Measurements from ENCODE around the gene HIRA. TPM values are rescaled to one million over a fixed set of nuclear protein-coding genes. Genes with fewer than 3 reads are reported as not detected.
A peak's percentile ranks its signal among the peaks of the same experiment; 100 is the strongest.

Gene HIRA
- polyA plus RNA-seq, 3 donors, result 1.8 to 20.7 (median 2.6) TPM

DNA sequence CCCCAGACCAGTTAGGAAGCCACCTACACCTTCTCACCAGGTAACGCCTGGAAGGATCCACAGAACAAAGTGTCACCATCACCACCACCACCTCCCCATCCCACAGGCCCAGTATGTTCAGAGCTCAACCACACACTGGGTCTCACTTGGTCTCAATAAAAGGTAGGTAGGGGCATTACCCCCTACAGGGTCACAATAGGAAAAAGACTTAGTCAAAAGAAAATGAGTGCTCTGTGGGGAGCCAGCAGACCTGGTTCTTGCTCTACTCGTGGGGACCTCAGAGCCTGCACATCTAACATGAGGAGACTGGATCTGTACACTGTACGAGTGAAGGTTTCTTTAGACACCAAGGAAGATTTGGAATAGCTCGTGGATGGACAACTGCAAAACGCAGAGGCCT is 49.3 kb downstream of the HIRA start:
- Histone ChIP-seq H4K20me1 (ENCODE audit: insufficient read depth, low read length) (peaks cover 3% of the 10 kb centered on the region), H3K9me3 (replicated peaks in 1 of 2; ENCODE audit: control insufficient read depth in 1 of 2, insufficient read depth in 1 of 2, low read length in 2 of 2) (no peaks in the 10 kb centered on the region), H3K4me2 (replicated peaks; ENCODE audit: extremely low read depth, low read length, poor library complexity, severe bottlenecking) (no peak overlapping the region), H3K4me3 (replicated peaks in 1 of 3; ENCODE audit: low read depth in 2 of 3, low read length in 3 of 3) (no peak overlapping the region), H3K27me3 (ENCODE audit: control insufficient read depth in 2 of 2, insufficient read depth in 2 of 2, low read length in 2 of 2) (no peaks in the 10 kb centered on the region), H3K79me2 (ENCODE audit: insufficient read depth, low read length) (no peaks in the 10 kb centered on the region), H3K36me3 (replicated peaks in 1 of 2; ENCODE audit: control insufficient read depth in 1 of 2, insufficient read depth in 2 of 2, low read length in 2 of 2) (peaks cover 75 to 96% of the 10 kb centered on the region in 2 donors), H3K4me1 (ENCODE audit: control insufficient read depth in 1 of 2, insufficient read depth in 2 of 2, low read length in 2 of 2) (no peaks in the 10 kb centered on the region), H3K27ac (ENCODE audit: low read depth in 1 of 2, low read length in 2 of 2) (no peak overlapping the region), H2AFZ (ENCODE audit: insufficient read depth, low read depth, low read length, poor library complexity, severe bottlenecking) (no peak overlapping the region), H3K9ac (ENCODE audit: insufficient read depth, low read length, poor library complexity, severe bottlenecking) (no peak overlapping the region)
- H3K4me1 Mint-ChIP-seq, result no peaks in the 10 kb centered on the region
- DNase-seq, result no peak
- 100% methylated on average over 4 of the region's 5 CpGs for WGBS (ENCODE audit: insufficient coverage)
- peaks cover 71 to 89% of the 10 kb centered on the region in 2 donors for H3K36me3 Mint-ChIP-seq
- no peaks in the 10 kb centered on the region for H3K27me3 Mint-ChIP-seq (ENCODE audit: low read depth in 3 of 3)
- no peaks in the 10 kb centered on the region for H3K9me3 Mint-ChIP-seq
- peak overlapping the region in 1 of 7 donors; percentile 10 for H3K27ac Mint-ChIP-seq
- intact Hi-C loops (cut with micrococcal nuclease), result no loop called here
- TF ChIP-seq, protein P1, sequence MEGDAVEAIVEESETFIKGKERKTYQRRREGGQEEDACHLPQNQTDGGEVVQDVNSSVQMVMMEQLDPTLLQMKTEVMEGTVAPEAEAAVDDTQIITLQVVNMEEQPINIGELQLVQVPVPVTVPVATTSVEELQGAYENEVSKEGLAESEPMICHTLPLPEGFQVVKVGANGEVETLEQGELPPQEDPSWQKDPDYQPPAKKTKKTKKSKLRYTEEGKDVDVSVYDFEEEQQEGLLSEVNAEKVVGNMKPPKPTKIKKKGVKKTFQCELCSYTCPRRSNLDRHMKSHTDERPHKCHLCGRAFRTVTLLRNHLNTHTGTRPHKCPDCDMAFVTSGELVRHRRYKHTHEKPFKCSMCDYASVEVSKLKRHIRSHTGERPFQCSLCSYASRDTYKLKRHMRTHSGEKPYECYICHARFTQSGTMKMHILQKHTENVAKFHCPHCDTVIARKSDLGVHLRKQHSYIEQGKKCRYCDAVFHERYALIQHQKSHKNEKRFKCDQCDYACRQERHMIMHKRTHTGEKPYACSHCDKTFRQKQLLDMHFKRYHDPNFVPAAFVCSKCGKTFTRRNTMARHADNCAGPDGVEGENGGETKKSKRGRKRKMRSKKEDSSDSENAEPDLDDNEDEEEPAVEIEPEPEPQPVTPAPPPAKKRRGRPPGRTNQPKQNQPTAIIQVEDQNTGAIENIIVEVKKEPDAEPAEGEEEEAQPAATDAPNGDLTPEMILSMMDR (IDR thresholded peaks at IDR 0.05), result no peak
- H3K4me3 Mint-ChIP-seq, result no peak overlapping the region

DNA sequence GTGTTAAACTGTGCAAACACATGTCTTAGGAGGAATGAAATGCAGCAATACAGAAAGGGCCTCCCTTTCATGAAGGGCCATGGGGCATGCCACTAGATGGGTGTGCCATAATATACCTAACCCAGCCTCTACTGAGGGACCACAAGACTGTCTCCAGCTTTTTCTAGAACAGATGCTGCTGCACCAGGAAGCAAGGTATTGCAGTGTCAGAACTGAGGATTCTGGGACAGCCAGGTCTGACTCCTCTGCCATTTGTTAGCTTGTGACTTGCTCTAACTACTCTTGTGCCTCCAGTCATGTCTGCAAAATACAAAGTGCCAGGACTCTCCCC is 53.2 kb downstream of the HIRA start:
- Mint-ChIP-seq H3K27ac (no peak overlapping the region), H3K36me3 (peaks cover 73 to 89% of the 10 kb centered on the region in 2 donors), H3K27me3 (ENCODE audit: low read depth in 3 of 3) (no peaks in the 10 kb centered on the region), H3K9me3 (peaks cover 0 to 2% (median 0%) of the 10 kb centered on the region in 7 donors), H3K4me3 (no peak overlapping the region), H3K4me1 (no peaks in the 10 kb centered on the region)
- Histone ChIP-seq H2AFZ (ENCODE audit: insufficient read depth, low read depth, low read length, poor library complexity, severe bottlenecking) (no peak overlapping the region), H3K4me1 (ENCODE audit: control insufficient read depth in 1 of 2, insufficient read depth in 2 of 2, low read length in 2 of 2) (no peaks in the 10 kb centered on the region), H3K4me2 (replicated peaks; ENCODE audit: extremely low read depth, low read length, poor library complexity, severe bottlenecking) (no peak overlapping the region), H3K9ac (ENCODE audit: insufficient read depth, low read length, poor library complexity, severe bottlenecking) (no peak overlapping the region), H3K79me2 (ENCODE audit: insufficient read depth, low read length) (no peaks in the 10 kb centered on the region), H3K36me3 (replicated peaks in 1 of 2; ENCODE audit: control insufficient read depth in 1 of 2, insufficient read depth in 2 of 2, low read length in 2 of 2) (peaks cover 77 to 96% of the 10 kb centered on the region in 2 donors), H4K20me1 (ENCODE audit: insufficient read depth, low read length) (peaks cover under 1% of the 10 kb centered on the region), H3K27me3 (ENCODE audit: control insufficient read depth in 2 of 2, insufficient read depth in 2 of 2, low read length in 2 of 2) (no peaks in the 10 kb centered on the region), H3K27ac (ENCODE audit: low read depth in 1 of 2, low read length in 2 of 2) (no peak overlapping the region), H3K4me3 (replicated peaks in 1 of 3; ENCODE audit: low read depth in 2 of 3, low read length in 3 of 3) (no peak overlapping the region), H3K9me3 (replicated peaks in 1 of 2; ENCODE audit: control insufficient read depth in 1 of 2, insufficient read depth in 1 of 2, low read length in 2 of 2) (no peaks in the 10 kb centered on the region)
- no peak for DNase-seq
- TF ChIP-seq, protein P1 (IDR thresholded peaks at IDR 0.05), result no peak
- intact Hi-C loops (cut with micrococcal nuclease), result no loop called here
